ENCODE data around the gene SPATA2. TPM values are rescaled to one million over a fixed set of nuclear protein-coding genes. Genes with fewer than 3 reads are reported as not detected.

Gene SPATA2
- total and polyA plus RNA-seq, 2 of the 13 experiments (the other 11 are each of a cell fraction or from before 2014, with no cell fraction given): 3.2 to 8.7 TPM

DNA sequence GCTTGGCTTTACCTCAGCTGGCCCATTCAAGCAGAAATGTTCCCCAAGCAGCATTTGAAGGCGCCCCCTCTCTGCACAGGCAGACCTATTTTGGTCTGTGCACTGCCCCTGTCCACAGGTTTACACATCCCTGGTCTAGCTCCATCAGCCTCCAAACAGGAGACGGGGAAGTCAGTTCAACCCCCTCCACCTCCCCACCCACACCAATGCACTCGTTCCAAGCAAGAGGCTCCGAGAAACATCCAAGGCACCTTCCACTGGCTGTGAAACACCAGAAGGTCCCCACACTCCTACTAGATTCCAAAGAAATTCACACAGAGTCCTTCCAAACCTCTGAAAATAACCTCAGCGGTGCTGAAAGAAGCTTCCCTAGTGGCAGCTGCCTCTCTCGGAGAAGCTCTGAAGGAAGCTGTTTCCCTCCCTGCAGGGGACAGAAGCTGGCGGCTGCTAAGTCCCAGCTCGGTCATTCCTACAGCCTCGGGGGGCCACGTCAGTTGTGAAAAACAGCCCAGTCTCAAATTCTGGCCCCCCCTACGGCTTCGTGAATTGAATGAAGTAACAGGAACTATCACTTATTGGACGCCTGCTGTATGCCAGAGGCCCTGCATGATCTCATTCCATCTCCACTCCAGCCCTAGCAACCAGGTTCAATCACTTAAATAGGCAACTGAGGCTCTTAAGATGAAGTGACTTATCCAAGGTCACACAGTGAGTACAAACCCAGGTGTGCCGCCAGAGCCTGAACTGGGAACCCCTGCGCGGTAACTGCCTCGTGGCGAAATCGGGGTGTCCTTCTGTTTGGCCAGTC, 815 bp downstream of the SPATA2 start (continued):
- TF ChIP-seq, protein P1, sequence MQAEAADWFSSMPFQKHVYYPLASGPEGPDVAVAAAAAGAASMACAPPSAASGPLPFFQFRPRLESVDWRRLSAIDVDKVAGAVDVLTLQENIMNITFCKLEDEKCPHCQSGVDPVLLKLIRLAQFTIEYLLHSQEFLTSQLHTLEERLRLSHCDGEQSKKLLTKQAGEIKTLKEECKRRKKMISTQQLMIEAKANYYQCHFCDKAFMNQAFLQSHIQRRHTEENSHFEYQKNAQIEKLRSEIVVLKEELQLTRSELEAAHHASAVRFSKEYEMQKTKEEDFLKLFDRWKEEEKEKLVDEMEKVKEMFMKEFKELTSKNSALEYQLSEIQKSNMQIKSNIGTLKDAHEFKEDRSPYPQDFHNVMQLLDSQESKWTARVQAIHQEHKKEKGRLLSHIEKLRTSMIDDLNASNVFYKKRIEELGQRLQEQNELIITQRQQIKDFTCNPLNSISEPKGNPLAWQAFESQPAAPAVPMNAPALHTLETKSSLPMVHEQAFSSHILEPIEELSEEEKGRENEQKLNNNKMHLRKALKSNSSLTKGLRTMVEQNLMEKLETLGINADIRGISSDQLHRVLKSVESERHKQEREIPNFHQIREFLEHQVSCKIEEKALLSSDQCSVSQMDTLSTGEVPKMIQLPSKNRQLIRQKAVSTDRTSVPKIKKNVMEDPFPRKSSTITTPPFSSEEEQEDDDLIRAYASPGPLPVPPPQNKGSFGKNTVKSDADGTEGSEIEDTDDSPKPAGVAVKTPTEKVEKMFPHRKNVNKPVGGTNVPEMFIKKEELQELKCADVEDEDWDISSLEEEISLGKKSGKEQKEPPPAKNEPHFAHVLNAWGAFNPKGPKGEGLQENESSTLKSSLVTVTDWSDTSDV (CRISPR knock-in tag; IDR thresholded peaks at IDR 0.05): 0 out of 2 replicates have a peak, but pooled peaks have one; percentile 1
- no peak for TF ChIP-seq RFXANK (CRISPR knock-in tag; IDR thresholded peaks at IDR 0.05)
- 0 out of 2 replicates have a peak, but pooled peaks have one; percentile 12 for TF ChIP-seq ZFYVE20 (CRISPR knock-in tag; IDR thresholded peaks at IDR 0.05; ENCODE audit: borderline replicate concordance, low read depth)
- TF ChIP-seq ZNF274 (CRISPR knock-in tag; IDR thresholded peaks at IDR 0.05): no peak
- 0 out of 2 replicates have a peak, but pooled peaks have one; percentile 38 for TF ChIP-seq ZBTB3 (CRISPR knock-in tag; IDR thresholded peaks at IDR 0.05; ENCODE audit: borderline replicate concordance, low read depth)
- no peak for TF ChIP-seq ZNF34 (CRISPR knock-in tag; IDR thresholded peaks at IDR 0.05; ENCODE audit: borderline replicate concordance)
- TF ChIP-seq MIER2 (CRISPR knock-in tag; IDR thresholded peaks at IDR 0.05): peak; percentile 14; the same call in 1 of the 2 replicates
- TF ChIP-seq, protein P2, sequence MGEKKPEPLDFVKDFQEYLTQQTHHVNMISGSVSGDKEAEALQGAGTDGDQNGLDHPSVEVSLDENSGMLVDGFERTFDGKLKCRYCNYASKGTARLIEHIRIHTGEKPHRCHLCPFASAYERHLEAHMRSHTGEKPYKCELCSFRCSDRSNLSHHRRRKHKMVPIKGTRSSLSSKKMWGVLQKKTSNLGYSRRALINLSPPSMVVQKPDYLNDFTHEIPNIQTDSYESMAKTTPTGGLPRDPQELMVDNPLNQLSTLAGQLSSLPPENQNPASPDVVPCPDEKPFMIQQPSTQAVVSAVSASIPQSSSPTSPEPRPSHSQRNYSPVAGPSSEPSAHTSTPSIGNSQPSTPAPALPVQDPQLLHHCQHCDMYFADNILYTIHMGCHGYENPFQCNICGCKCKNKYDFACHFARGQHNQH (CRISPR knock-in tag; IDR thresholded peaks at IDR 0.05): 0 out of 2 replicates have a peak, but pooled peaks have one; percentile 24
- no peak for TF ChIP-seq ZSCAN9 (CRISPR knock-in tag; IDR thresholded peaks at IDR 0.05; ENCODE audit: borderline replicate concordance)
- TF ChIP-seq, protein P3, sequence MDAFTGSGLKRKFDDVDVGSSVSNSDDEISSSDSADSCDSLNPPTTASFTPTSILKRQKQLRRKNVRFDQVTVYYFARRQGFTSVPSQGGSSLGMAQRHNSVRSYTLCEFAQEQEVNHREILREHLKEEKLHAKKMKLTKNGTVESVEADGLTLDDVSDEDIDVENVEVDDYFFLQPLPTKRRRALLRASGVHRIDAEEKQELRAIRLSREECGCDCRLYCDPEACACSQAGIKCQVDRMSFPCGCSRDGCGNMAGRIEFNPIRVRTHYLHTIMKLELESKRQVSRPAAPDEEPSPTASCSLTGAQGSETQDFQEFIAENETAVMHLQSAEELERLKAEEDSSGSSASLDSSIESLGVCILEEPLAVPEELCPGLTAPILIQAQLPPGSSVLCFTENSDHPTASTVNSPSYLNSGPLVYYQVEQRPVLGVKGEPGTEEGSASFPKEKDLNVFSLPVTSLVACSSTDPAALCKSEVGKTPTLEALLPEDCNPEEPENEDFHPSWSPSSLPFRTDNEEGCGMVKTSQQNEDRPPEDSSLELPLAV (CRISPR knock-in tag; conservative IDR thresholded peaks at IDR 0.05; ENCODE audit: low read depth): no peak
- no peak for TF ChIP-seq SOX6 (IDR thresholded peaks at IDR 0.05)
- TF ChIP-seq SOX6 (CRISPR knock-in tag; IDR thresholded peaks at IDR 0.05): no peak
- 0 out of 2 replicates have a peak, but pooled peaks have one; percentile 23 for TF ChIP-seq ZBTB21 (CRISPR knock-in tag; IDR thresholded peaks at IDR 0.05)
- TF ChIP-seq, protein P4, sequence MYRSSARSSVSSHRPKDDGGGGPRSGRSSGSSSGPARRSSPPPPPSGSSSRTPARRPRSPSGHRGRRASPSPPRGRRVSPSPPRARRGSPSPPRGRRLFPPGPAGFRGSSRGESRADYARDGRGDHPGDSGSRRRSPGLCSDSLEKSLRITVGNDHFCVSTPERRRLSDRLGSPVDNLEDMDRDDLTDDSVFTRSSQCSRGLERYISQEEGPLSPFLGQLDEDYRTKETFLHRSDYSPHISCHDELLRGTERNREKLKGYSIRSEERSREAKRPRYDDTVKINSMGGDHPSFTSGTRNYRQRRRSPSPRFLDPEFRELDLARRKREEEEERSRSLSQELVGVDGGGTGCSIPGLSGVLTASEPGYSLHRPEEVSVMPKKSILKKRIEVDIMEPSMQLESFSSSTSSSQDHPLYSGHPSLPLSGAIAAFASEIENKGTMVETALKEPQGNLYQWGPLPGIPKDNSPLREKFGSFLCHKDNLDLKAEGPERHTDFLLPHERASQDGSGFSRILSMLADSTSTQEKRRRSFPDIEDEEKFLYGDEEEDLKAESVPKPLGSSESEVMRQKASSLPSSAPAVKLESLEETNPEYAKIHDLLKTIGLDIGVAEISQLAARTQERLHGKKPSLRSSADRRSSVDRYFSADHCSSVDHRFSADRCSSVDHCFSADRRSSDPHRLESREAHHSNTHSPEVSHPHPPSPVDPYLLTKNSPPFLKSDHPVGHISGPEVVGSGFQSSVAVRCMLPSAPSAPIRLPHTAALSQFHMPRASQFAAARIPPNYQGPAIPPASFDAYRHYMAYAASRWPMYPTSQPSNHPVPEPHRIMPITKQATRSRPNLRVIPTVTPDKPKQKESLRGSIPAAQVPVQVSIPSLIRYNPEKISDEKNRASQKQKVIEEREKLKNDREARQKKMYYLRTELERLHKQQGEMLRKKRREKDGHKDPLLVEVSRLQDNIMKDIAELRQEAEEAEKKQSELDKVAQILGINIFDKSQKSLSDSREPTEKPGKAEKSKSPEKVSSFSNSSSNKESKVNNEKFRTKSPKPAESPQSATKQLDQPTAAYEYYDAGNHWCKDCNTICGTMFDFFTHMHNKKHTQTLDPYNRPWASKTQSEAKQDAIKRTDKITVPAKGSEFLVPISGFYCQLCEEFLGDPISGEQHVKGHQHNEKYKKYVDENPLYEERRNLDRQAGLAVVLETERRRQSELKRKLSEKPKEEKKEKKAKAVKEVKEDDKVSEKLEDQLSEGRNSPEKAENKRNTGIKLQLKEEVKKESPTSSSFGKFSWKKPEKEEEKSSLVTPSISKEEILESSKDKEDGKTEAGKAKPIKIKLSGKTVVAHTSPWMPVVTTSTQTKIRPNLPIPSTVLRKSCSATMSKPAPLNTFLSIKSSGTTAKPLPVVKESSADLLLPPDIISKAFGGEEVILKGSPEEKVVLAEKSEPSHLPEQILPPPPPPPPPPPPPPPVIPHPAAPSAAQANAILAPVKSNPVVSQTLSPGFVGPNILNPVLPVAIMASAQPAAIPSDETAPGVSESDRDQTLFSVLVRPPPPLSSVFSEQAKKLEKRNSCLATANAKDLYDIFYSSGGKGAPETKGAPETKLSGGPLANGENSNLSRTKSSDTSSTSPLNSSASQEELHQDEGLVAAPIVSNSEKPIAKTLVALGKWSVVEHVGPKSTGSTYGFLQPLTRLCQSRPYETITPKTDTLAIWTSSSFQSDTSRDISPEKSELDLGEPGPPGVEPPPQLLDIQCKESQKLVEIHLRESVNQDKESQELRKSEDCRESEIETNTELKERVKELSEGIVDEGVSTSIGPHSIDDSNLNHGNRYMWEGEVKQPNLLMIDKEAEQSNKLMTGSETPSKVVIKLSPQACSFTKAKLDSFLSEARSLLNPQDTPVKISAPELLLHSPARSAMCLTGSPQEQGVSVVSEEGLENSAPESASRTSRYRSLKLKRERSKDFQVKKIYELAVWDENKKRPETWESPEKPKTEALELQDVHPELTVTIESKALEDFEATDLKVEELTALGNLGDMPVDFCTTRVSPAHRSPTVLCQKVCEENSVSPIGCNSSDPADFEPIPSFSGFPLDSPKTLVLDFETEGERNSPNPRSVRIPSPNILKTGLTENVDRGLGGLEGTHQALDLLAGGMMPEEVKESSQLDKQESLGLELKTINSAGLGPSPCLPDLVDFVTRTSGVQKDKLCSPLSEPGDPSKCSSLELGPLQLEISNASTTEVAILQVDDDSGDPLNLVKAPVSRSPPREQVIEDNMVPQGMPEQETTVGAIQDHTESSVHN (CRISPR knock-in tag; IDR thresholded peaks at IDR 0.05): 0 out of 2 replicates have a peak, but pooled peaks have one; percentile 68

Measured in HepG2 (cell line).